ENCODE measurements around the gene FAM170A.

The FAM170A gene

GRCh38 chr5:119655061-119655460, 25.7 kb downstream of the FAM170A start:
- H3K4me3 ChIP-seq (ENCODE audit: extremely low read depth, insufficient read depth, low read length, poor library complexity, severe bottlenecking): no peak overlapping the region
- H3K4me1 ChIP-seq (ENCODE audit: control insufficient read depth, insufficient read depth, low read length, poor library complexity, severe bottlenecking): no peaks in the 10 kb centered on the region
- 100% methylated on average over 2 of the region's 2 CpGs; no CpG with 5 or more reads in 1 of the 2 experiments for WGBS, 2 experiments (ENCODE audit: insufficient coverage in 2 of 2)
- no peak overlapping the region for H3K27ac ChIP-seq (ENCODE audit: low read depth, low read length, severe bottlenecking)
- H3K9me3 ChIP-seq (ENCODE audit: control insufficient read depth, low read length): no peaks in the 10 kb centered on the region
- no peaks in the 10 kb centered on the region for H3K36me3 ChIP-seq (ENCODE audit: control insufficient read depth, insufficient read depth, low read length)

- Histone ChIP-seq H3K27ac (ENCODE audit: low read depth, low read length, severe bottlenecking) (no peak overlapping the region), H3K4me1 (ENCODE audit: control insufficient read depth, insufficient read depth, low read length, poor library complexity, severe bottlenecking) (no peaks in the 10 kb centered on the region), H3K36me3 (ENCODE audit: control insufficient read depth, insufficient read depth, low read length) (no peaks in the 10 kb centered on the region), H3K4me3 (ENCODE audit: extremely low read depth, insufficient read depth, low read length, poor library complexity, severe bottlenecking) (no peak overlapping the region), H3K9me3 (ENCODE audit: control insufficient read depth, low read length) (no peaks in the 10 kb centered on the region)
These were observed 26.7 kb downstream of the FAM170A start for GRCh38 chr5:119656023-119656422.

- Histone ChIP-seq H3K4me3 (ENCODE audit: extremely low read depth, insufficient read depth, low read length, poor library complexity, severe bottlenecking) (no peak overlapping the region), H3K36me3 (ENCODE audit: control insufficient read depth, insufficient read depth, low read length) (no peaks in the 10 kb centered on the region), H3K4me1 (ENCODE audit: control insufficient read depth, insufficient read depth, low read length, poor library complexity, severe bottlenecking) (no peaks in the 10 kb centered on the region), H3K9me3 (ENCODE audit: control insufficient read depth, low read length) (peaks cover 5% of the 10 kb centered on the region), H3K27ac (ENCODE audit: low read depth, low read length, severe bottlenecking) (no peak overlapping the region)
These were observed 37.2 kb downstream of the FAM170A start for GRCh38 chr5:119666542-119666941.

- WGBS, 2 experiments (ENCODE audit: insufficient coverage in 2 of 2): 81 to 90% methylated on average over 7 of the region's 8 CpGs
These were observed 49.1 kb downstream of the FAM170A start for GRCh38 chr5:119678351-119679028.

GRCh38 chr5:119680080-119680479, 50.7 kb downstream of the FAM170A start:
- WGBS, 2 experiments (ENCODE audit: insufficient coverage in 2 of 2): 78 to 87% methylated on average over 4 to 8 of the region's 12 CpGs
- no peak overlapping the region for H3K4me3 ChIP-seq (ENCODE audit: extremely low read depth, insufficient read depth, low read length, poor library complexity, severe bottlenecking)
- H3K4me1 ChIP-seq (ENCODE audit: control insufficient read depth, insufficient read depth, low read length, poor library complexity, severe bottlenecking): no peaks in the 10 kb centered on the region
- no peaks in the 10 kb centered on the region for H3K36me3 ChIP-seq (ENCODE audit: control insufficient read depth, insufficient read depth, low read length)
- H3K27ac ChIP-seq (ENCODE audit: low read depth, low read length, severe bottlenecking): no peak overlapping the region
- H3K9me3 ChIP-seq (ENCODE audit: control insufficient read depth, low read length): no peaks in the 10 kb centered on the region

More at GRCh38 chr5:119678351-119679028, 49.1 kb downstream of the FAM170A start:
- no peaks in the 10 kb centered on the region for H3K36me3 ChIP-seq (ENCODE audit: control insufficient read depth, insufficient read depth, low read length)
- no peaks in the 10 kb centered on the region for H3K9me3 ChIP-seq (ENCODE audit: control insufficient read depth, low read length)
- no peak overlapping the region for H3K27ac ChIP-seq (ENCODE audit: low read depth, low read length, severe bottlenecking)
- no peak overlapping the region for H3K4me3 ChIP-seq (ENCODE audit: extremely low read depth, insufficient read depth, low read length, poor library complexity, severe bottlenecking)
- H3K4me1 ChIP-seq (ENCODE audit: control insufficient read depth, insufficient read depth, low read length, poor library complexity, severe bottlenecking): no peaks in the 10 kb centered on the region

- no peaks in the 10 kb centered on the region for H3K4me1 ChIP-seq (ENCODE audit: control insufficient read depth, insufficient read depth, low read length, poor library complexity, severe bottlenecking)
- no peaks in the 10 kb centered on the region for H3K9me3 ChIP-seq (ENCODE audit: control insufficient read depth, low read length)
- no peaks in the 10 kb centered on the region for H3K36me3 ChIP-seq (ENCODE audit: control insufficient read depth, insufficient read depth, low read length)
- H3K4me3 ChIP-seq (ENCODE audit: extremely low read depth, insufficient read depth, low read length, poor library complexity, severe bottlenecking): no peak overlapping the region
- H3K27ac ChIP-seq (ENCODE audit: low read depth, low read length, severe bottlenecking): no peak overlapping the region
- WGBS, 2 experiments (ENCODE audit: insufficient coverage in 2 of 2): 100% methylated on average over 1 of the region's 2 CpGs; no CpG with 5 or more reads in 1 of the 2 experiments
These were observed 52.4 kb downstream of the FAM170A start for GRCh38 chr5:119681734-119682133.

- Histone ChIP-seq H3K9me3 (ENCODE audit: control insufficient read depth, low read length) (no peaks in the 10 kb centered on the region), H3K27ac (ENCODE audit: low read depth, low read length, severe bottlenecking) (no peak overlapping the region), H3K36me3 (ENCODE audit: control insufficient read depth, insufficient read depth, low read length) (no peaks in the 10 kb centered on the region), H3K4me1 (ENCODE audit: control insufficient read depth, insufficient read depth, low read length, poor library complexity, severe bottlenecking) (no peaks in the 10 kb centered on the region), H3K4me3 (ENCODE audit: extremely low read depth, insufficient read depth, low read length, poor library complexity, severe bottlenecking) (no peak overlapping the region)
- WGBS, 2 experiments (ENCODE audit: insufficient coverage in 2 of 2): no CpG with 5 or more reads among the region's 1 CpG
These were observed 53.0 kb downstream of the FAM170A start for GRCh38 chr5:119682372-119682771.

Measured in mesodermal cell (in vitro differentiated cells).